ENCODE measurements around the gene MYOM1.
A peak's percentile ranks its signal among the peaks of the same experiment; 100 is the strongest.
"Not testable (repeated sequence)": the region's sequence is repeated elsewhere in the genome, so short reads cannot be mapped to it uniquely, and the experiment has no call there.

MYOM1 gene

GRCh38 chr18:3248658-3249359 is 29.0 kb upstream of the MYOM1 start:
- peak; percentile 66 for DNase-seq

- DNase-seq: peak; percentile 49
These were observed 28.4 kb upstream of the MYOM1 start for GRCh38 chr18:3248062-3248657.

GRCh38 chr18:3247240-3248061 is 27.7 kb upstream of the MYOM1 start, which contains the start of gene MYL12A:
Gene MYL12A, plus strand, starts transcription at chr18:3247801. Its CDS starts 5,447 bp downstream, at chr18:3253248.
- peak; percentile 97 for DNase-seq

- DNase-seq: peak; percentile 28
These were observed 27.0 kb upstream of the MYOM1 start for GRCh38 chr18:3246635-3247239.

- DNase-seq: peak; percentile 87
These were observed 26.3 kb upstream of the MYOM1 start for GRCh38 chr18:3245853-3246634.

- DNase-seq: no peak
These were observed 25.4 kb upstream of the MYOM1 start for GRCh38 chr18:3245185-3245564.

- DNase-seq: no peak
These were observed 19.0 kb upstream of the MYOM1 start for GRCh38 chr18:3238742-3239141.

GRCh38 chr18:3236470-3236869 is 16.7 kb upstream of the MYOM1 start:
- no peak for DNase-seq

- no peak for DNase-seq
These were observed 16.1 kb upstream of the MYOM1 start for GRCh38 chr18:3235846-3236245.

- no peak for DNase-seq
These were observed 14.7 kb upstream of the MYOM1 start for GRCh38 chr18:3234457-3234856.

- DNase-seq: no peak
These were observed 13.8 kb upstream of the MYOM1 start for GRCh38 chr18:3233433-3234168.

GRCh38 chr18:3233004-3233403 is 13.2 kb upstream of the MYOM1 start:
- no peak for DNase-seq

- DNase-seq: peak; percentile 34
These were observed 10.9 kb upstream of the MYOM1 start for GRCh38 chr18:3230401-3231334.

- DNase-seq: no peak
These were observed 6.3 kb upstream of the MYOM1 start for GRCh38 chr18:3226048-3226447.

GRCh38 chr18:3225588-3225987 is 5.8 kb upstream of the MYOM1 start:
- no peak for DNase-seq

- peak; percentile 5 for DNase-seq
These were observed 4.5 kb upstream of the MYOM1 start for GRCh38 chr18:3224223-3224622.

- no peak for DNase-seq
These were observed 3.6 kb upstream of the MYOM1 start for GRCh38 chr18:3223356-3223755.

GRCh38 chr18:3221496-3221895 is 1.7 kb upstream of the MYOM1 start:
- DNase-seq: no peak

GRCh38 chr18:3220868-3221267 is 1.1 kb upstream of the MYOM1 start:
- DNase-seq: not testable (repeated sequence)

GRCh38 chr18:3219241-3219630 is 532 bp downstream of the MYOM1 start:
- DNase-seq: no peak

- DNase-seq: no peak
These were observed 949 bp downstream of the MYOM1 start for GRCh38 chr18:3218819-3219218.

Data from MV-4-11 (cell line).